COR-L47 (cell line): ENCODE measurements around the gene UNC5B.
A peak's percentile ranks its signal among the peaks of the same experiment; 100 is the strongest.

ENCODE experiments used
- DNase-seq: peaks from one replicate; lab custom pipeline; 2025; lab: John Stamatoyannopoulos, UW

UNC5B gene

GRCh38 chr10:71239946-71240795, 27.8 kb downstream of the UNC5B start:
- no peak for DNase-seq

DNA sequence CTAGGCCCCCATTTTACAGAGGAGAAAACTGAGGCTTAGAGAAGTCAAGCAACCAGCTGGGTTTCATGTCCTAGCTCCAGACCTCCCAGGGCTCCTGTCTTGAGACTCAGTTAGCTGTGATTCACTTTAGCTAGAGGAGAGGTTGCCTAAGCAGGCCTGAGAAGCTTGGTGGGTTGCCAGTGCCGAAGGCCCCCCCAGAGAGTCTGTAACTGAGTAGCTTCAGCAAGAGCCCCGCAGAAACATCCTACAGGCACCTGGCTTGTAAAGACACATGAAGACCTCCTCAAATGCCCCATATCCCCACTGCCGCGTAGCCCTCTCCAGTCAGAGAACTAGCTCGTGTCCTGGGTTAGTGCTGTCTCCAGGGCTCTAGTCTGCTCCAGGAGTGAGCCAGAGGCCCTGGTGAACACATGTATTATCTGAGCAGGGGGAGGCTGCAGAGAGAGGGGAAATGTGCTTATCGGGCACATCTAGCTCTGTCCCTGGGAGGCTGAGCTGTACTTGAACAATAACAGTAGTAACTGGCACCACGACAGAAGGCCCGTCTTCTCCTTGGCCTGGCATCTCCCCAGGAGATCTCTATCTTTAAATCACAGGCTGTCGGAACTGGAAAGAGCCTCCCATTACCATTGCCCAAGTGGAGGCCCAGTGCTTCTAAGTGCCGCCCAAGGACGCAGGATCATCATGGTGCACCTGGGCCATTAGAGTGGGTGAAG, 28.9 kb downstream of the UNC5B start:
- DNase-seq, result no peak

DNA sequence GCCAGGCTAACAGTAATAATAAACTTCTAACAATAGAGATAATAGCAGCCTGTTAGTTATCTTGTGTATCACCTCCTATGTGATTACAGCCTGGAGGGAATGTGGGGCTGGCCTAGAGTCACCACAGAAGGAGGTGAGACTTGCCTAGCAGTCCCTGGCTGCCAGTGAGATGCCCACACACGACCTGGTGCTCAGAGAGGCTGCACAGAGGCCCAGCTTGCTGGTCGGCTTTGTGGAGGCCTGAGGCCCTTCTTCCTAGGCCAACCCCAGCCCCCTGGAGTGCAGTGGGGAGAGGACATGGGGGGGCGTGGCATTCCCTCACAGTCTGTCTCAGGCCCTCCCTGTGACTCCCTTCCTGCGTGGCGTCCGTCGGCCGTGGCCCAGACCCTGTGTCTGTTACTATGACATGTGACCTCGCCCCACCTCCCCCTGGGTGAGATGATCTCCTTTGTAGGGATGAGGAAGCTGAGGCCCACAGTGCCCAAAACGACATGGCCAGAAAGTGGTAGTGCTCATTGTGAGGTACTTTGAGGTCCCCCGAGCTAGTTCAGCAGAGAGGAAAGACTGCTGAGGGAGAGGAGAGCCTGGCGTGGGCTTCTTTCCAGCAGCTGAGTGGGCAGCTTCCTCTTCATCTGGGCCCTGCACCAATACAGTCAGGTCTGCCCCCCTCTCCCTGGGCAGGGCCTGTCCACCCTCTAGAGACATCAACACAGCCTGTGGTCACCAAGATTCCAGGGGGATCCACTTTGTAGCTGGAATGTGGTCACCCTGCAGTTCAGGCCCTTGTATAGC, 29.7 kb downstream of the UNC5B start:
- DNase-seq, result no peak

DNA sequence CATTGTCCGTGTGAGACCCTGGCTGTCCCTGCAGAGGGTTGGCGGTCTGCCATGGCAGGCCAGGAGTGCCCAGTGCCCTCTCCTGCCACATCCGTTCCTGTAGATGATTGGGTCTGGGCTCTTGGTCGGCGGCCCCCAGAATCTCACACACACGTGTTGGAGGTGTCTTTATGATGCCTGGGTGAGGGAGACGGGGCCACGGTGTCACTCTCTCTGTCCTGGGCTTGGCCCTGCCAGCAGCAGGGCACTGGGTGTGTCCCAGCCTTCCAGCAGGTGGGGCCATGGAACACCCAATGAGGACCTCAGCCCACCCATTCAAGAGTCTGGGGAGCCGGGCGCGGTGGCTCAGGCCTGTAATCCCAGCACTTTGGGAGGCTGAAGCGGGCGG, 30.2 kb downstream of the UNC5B start:
- no peak for DNase-seq

DNA sequence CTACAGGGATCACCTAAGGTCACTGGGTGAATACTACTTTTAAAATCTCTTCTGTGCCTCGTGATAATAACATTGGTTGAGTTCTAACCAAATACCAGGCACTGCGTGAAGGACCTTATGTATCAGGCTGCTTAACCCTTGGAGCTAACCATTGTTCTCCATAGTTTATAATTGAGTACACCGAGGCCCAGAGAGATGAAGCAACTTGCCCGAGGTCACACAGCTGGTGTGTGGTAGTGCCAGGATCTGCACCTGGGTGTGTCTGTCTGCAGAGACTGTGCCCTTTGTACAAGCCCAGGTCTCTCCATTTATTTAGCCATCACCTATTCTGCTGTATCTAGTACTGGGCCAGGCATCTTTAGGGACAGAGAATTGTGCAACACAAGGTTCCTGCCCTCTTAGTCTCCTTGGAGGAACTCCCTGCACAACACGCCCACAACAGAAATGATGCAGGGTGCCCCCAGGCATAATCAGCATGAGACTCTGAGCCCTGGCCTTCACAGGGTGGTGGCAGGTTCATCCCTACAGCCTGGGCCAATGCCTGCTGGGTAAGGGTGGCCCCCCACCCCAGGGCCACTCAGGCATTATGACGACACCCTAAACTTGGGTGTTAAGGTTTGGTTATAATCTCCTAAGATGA, 31.5 kb downstream of the UNC5B start:
- DNase-seq, result no peak

GRCh38 chr10:71244431-71245419, 32.4 kb downstream of the UNC5B start:
- DNase-seq, result no peak

- DNase-seq, result no peak
Observed at GRCh38 chr10:71245420-71246325, 33.3 kb downstream of the UNC5B start.

GRCh38 chr10:71246591-71247413, 34.4 kb downstream of the UNC5B start:
- DNase-seq, result no peak

DNA sequence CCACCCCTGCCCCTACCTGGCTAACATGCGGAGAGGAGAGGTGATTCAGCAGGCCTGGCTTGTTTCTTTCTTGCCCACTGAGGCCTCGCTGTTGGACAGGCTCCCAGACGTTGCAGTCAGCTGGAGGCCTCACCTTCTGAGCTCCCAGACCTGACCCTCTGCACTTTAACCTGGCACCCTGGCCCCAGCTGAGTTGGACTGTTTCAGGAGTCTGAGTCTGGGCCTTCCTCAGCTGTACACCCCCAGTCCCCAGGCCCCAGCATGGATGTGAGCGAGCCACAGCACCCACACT, 35.0 kb downstream of the UNC5B start:
- no peak for DNase-seq

DNA sequence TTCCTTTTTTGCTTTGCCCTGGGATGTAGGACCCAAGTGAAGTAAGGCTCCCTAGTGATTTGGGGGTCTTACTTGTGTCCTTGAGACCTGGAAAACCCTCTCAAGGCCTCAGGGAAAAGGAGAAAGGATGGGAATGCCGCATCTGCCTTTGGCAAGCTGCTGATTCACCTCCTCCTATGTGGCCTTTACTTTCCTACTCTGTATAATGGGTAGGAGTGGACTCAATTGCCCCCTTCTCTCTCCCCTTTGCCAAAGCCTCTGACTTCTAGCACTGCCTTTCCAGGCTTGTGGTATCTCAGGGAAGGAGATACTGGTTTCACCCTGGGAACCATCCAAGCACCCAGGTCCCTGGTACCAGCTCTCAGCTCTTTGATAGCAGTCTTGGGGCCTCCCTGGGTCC, 35.4 kb downstream of the UNC5B start:
- no peak for DNase-seq

- DNase-seq, result no peak
Observed at GRCh38 chr10:71248210-71248609, 35.8 kb downstream of the UNC5B start.

- no peak for DNase-seq
Observed at GRCh38 chr10:71249996-71250395, 37.6 kb downstream of the UNC5B start.

DNA sequence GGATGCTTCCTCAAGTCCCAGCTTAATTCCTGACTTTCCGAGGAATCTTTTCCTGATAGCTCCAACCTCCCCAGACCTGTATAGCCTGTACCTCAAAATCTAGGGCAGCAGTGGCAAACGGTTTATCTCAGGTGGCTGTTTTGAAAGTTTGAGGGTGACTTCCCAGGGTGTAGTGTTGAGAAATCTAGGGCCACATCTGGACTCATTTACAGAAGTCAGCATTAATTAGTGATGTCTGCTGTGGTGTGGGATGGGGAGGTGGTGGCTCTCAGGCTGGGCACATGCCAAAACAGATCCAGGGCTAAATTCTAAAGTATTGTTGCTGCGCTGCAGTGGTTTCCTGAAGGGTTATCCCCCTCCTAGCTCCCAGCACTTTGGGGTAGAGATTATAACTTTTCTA, 38.0 kb downstream of the UNC5B start:
- no peak for DNase-seq

DNA sequence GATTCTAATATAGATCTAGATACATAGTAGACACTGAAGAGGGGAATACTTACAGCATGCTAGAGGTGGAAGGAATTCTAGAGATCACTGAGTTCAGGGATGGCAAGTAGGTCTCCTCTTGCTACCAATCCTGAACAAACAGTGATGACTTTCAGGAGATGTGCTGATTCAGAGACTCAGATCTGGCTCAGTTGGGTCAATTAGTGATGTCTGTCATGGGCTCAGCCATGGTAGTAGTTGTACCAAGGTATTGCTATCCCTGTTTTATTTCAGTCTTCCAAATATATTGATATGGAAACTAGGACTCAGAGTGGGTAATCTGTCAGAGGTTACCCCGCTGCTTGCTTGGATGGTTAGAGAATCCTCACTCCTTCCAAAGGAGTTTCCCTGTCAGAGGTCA, 38.5 kb downstream of the UNC5B start:
- no peak for DNase-seq

DNA sequence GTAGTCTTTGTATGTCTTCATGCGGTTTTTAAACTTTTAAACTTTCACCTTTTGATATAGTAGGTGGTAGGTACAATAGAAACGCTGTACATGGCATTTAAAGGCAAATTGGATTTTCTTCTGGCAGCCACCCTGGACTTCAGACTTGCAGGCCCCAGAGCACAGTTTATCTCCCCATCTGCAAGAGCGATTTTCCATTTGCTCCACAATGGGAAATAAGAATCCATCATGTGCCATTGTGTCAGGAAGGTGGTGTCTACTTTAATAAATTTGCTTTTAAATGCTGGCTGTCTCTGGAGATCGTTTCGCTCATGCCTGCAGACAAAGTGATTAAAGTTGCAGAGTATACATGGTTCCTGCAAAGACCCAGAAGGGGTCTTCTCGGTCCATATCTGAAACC, 38.9 kb downstream of the UNC5B start:
- DNase-seq, result no peak

DNA sequence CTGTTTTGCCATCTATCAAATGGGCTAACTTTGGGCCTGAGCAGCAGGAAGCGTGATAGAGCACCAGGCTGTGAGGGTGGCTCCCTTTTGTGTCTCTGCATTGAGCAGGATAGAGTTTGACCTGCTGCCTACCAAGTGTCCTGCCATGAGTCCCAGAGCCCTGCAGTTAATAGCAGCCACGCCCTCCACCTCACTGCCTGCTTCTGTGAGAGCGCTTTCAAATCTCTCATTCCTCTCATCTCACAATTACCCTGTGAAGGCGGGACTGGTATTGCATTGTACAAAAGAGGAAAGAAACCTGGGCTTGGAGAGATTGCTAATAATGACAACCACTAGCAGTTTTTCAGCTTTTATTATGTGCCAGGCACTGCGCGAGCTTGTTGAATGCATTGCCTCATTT, 39.9 kb downstream of the UNC5B start:
- DNase-seq, result no peak

DNA sequence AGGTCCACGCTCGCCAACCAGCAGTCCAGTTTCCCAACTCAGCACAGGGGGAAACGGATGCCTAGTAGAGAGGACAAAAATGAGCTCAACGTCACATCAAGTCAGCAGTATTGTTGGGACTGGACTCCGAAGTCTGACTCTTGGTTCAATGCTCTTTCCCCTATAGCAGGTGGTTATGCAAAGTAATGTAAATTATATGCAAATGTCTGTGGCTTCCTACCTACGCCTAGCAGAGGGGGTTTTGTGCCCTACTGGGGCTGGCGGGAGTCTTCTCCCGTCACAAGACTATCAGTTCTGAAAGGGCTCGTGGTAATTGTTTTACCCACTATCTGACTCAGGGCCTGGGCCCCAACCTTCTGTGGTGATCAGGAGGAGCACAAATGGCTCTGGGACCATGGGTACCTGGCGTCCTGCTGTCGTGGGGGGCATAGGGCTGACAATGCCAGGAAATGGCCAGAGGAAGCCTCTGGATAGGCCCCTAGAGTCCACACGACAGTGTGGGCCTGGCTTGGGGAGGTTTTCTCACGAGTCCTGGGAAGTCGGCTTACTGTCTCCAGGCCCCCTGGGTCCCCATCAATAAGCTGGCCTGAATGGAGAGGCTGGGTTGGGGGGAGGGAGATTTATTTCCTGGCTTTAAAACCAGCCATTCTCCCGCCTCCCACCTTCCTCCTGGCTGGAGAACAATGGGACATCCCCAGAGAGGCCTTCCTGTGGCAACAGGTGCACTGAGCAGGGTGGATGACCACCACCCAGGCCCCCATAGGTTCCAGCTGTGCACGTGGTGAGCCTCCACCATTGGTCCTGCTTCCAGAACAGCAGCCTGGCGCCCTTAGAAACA, 41.8 kb downstream of the UNC5B start:
- DNase-seq, result peak; percentile 30

GRCh38 chr10:71254834-71255549, 42.6 kb downstream of the UNC5B start:
- DNase-seq, result no peak
